Liver (tissue), 9 donors: Measurements from ENCODE around the gene RAB37. TPM values are rescaled to one million over a fixed set of nuclear protein-coding genes. Genes with fewer than 3 reads are reported as not detected.

ENCODE experiments used
- DNase-seq: peaks from one replicate; pipeline ENCODE4 v3.0.0-alpha.2; 2017; ENCODE audit warnings: low spot score
- H3K27ac ChIP-seq, 2 donors: one replicate each; pipeline ENCODE4 v1.7.0; 2013; ENCODE audit warnings: inconsistent platforms in 2 of 2, low read length in 2 of 2, control low read depth in 1 of 2, low read depth in 1 of 2, mild to moderate bottlenecking in 1 of 2
- H3K27me3 ChIP-seq, 4 donors: one replicate each; pipeline versions ENCODE4 v1.6.1 to v1.7.0; 2013; ENCODE audit warnings: low read length in 3 of 4, inconsistent platforms in 1 of 4, mild to moderate bottlenecking in 1 of 4, moderate library complexity in 1 of 4; ENCODE audit not compliant: control insufficient read depth in 4 of 4, insufficient read depth in 4 of 4
- H3K36me3 ChIP-seq, 4 donors: one replicate each; pipeline versions ENCODE4 v1.6.1 to v1.7.0; 2013; ENCODE audit warnings: low read length in 3 of 4, mild to moderate bottlenecking in 3 of 4, low read depth in 1 of 4, moderate library complexity in 1 of 4; ENCODE audit not compliant: control insufficient read depth in 4 of 4, insufficient read depth in 3 of 4
- H3K4me1 ChIP-seq, 4 donors: one replicate each; pipeline versions ENCODE4 v1.6.1 to v1.7.0; 2013; ENCODE audit warnings: low read length in 3 of 4, mild to moderate bottlenecking in 3 of 4, moderate library complexity in 1 of 4; ENCODE audit not compliant: control insufficient read depth in 4 of 4, insufficient read depth in 4 of 4
- H3K4me3 ChIP-seq, 3 donors: one replicate each; pipeline versions ENCODE4 v1.6.1 to v1.7.0; 2013; ENCODE audit warnings: low read length in 3 of 3, control low read depth in 1 of 3, low read depth in 1 of 3, mild to moderate bottlenecking in 1 of 3
- H3K9ac ChIP-seq, 2 donors: one replicate each; pipeline ENCODE4 v1.7.0; 2013; ENCODE audit warnings: low read length in 2 of 2, mild to moderate bottlenecking in 2 of 2, moderate library complexity in 2 of 2, control low read depth in 1 of 2, low read depth in 1 of 2
- H3K9me3 ChIP-seq, 4 donors: one replicate each; pipeline versions ENCODE4 v1.6.1 to v1.7.0; 2013; ENCODE audit warnings: low read length in 3 of 4; ENCODE audit not compliant: control insufficient read depth in 4 of 4
- EGR1 ChIP-seq, 2 donors: IDR thresholded peaks; 2 replicates each; pipeline ENCODE4 v1.6.1; 2016 to 2018; ENCODE audit warnings: antibody characterized with exemption in 2 of 2, low read depth in 2 of 2
- FOXA1 ChIP-seq: IDR thresholded peaks from 2 replicates; pipeline ENCODE4 v1.6.1; 2016; ENCODE audit warnings: antibody characterized with exemption
- FOXA2 ChIP-seq: IDR thresholded peaks from 2 replicates; pipeline ENCODE4 v1.6.1; 2016; ENCODE audit warnings: antibody characterized with exemption
- GABPA ChIP-seq, 2 donors: IDR thresholded peaks in 1 of 2; conservative IDR thresholded peaks in 1 of 2; 2 replicates each; pipeline ENCODE4 v1.6.1; 2016; ENCODE audit warnings: antibody characterized with exemption in 2 of 2, mild to moderate bottlenecking in 1 of 2, moderate library complexity in 1 of 2
- HNF4A ChIP-seq, 2 donors: conservative IDR thresholded peaks; 2 replicates each; pipeline ENCODE4 v1.6.1; 2016; ENCODE audit warnings: antibody characterized with exemption in 2 of 2, mild to moderate bottlenecking in 2 of 2
- HNF4G ChIP-seq: IDR thresholded peaks from 2 replicates; pipeline ENCODE4 v1.6.1; 2016; ENCODE audit warnings: antibody characterized with exemption
- JUND ChIP-seq, 2 donors: IDR thresholded peaks; 2 replicates each; pipeline ENCODE4 v1.6.1; 2016; ENCODE audit warnings: antibody characterized with exemption in 2 of 2
- MAX ChIP-seq: IDR thresholded peaks from 2 replicates; pipeline ENCODE4 v1.6.1; 2016; ENCODE audit warnings: antibody characterized with exemption
- NR2F2 ChIP-seq: IDR thresholded peaks from 2 replicates; pipeline ENCODE4 v1.6.1; 2016; ENCODE audit warnings: antibody characterized with exemption
- RAD21 ChIP-seq, 2 donors: IDR thresholded peaks; 2 replicates each; pipeline ENCODE4 v1.6.1; 2016; ENCODE audit warnings: antibody characterized with exemption in 2 of 2, mild to moderate bottlenecking in 2 of 2
- REST ChIP-seq: IDR thresholded peaks from 2 replicates; pipeline ENCODE4 v1.6.1; 2016; ENCODE audit warnings: antibody characterized with exemption, mild to moderate bottlenecking
- RXRA ChIP-seq, 2 donors: IDR thresholded peaks; 2 replicates each; pipeline ENCODE4 v1.6.1; 2017 to 2018; ENCODE audit warnings: antibody characterized with exemption in 2 of 2, mild to moderate bottlenecking in 1 of 2
- SP1 ChIP-seq: IDR thresholded peaks from 2 replicates; pipeline ENCODE4 v1.6.1; 2018; ENCODE audit warnings: antibody characterized with exemption, mild to moderate bottlenecking
- TAF1 ChIP-seq: conservative IDR thresholded peaks from 2 replicates; pipeline ENCODE4 v1.6.1; 2016; ENCODE audit warnings: antibody characterized with exemption, mild to moderate bottlenecking
- YY1 ChIP-seq: IDR thresholded peaks from 2 replicates; pipeline ENCODE4 v1.6.1; 2016; ENCODE audit warnings: antibody characterized with exemption, mild to moderate bottlenecking
- ZBTB33 ChIP-seq: IDR thresholded peaks from 2 replicates; pipeline ENCODE4 v1.6.1; 2016; ENCODE audit warnings: antibody characterized with exemption
- WGBS: extraction: QIAGEN DNeasy Blood & Tissue Kit; methylation state at CpG from one replicate; pipeline ENCODE4 v1.1.7; 2013; 5-methylcytosine and 5-hydroxymethylcytosine counted together
- polyA plus RNA-seq, 2 donors: library from polyadenylated mRNA; stranded (reverse) in 1 of 2; unstranded in 1 of 2; fragments of 200-250 nt in 1 of 2; fragments of >200 nt in 1 of 2; fragmentation: Nextera tagmentation in 1 of 2; extraction: Ambion mirVana in 1 of 2; gene quantifications; one replicate each; pipeline versions ENCODE4 v1.2.1 to v1.2.3, GENCODE V29; 2013 to 2015
- total RNA-seq, 2 donors: library from RNA; depleted of rRNA; stranded (reverse); fragments of >200 nt; gene quantifications; one replicate each; pipeline ENCODE4 v1.2.3, GENCODE V29; 2014
- TF ChIP-seq, protein P1 (sequence below): fragments of 150-350 bp; IDR thresholded peaks from 2 replicates; pipeline ENCODE4 v1.5.1; 2017; ENCODE audit warnings: improper control_type of control experiment, low read depth, low read length; ENCODE audit not compliant: missing input control
- TF ChIP-seq, protein P2 (sequence below): IDR thresholded peaks from 2 replicates; pipeline ENCODE4 v1.6.1; 2016; ENCODE audit warnings: antibody characterized with exemption
- donor health status: healthy.
- donor health status: healthy.
- donor health status: healthy.
- donor health status: healthy.
- donor health status: healthy.

Gene RAB37
- total and polyA plus RNA-seq, 4 donors = 5.1 to 8.8 (median 5.6) TPM

DNA sequence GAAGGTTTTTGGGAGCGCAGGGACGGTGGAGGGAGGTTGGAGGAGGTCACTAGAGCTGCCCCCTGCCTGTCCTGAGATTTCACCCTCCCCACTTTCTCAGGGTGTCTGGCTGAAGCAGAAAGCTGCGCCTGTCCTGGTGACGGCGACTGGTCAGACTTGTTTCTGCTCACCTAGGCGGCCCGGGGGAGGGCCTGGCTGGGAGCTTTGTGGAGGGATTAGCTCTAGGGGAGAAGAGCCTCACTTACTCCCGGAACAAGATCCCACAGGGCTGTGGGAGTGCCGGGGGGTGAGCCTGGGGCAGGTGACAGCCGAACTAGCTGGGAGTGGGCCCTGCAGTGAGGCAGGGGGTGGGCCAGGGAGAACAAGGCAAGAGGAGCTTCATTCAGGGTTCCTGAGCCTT lies 22.9 kb downstream of the RAB37 start:
- no peak for DNase-seq
- H3K9me3 ChIP-seq = no peaks in the 10 kb centered on the region
- H3K4me1 ChIP-seq = peaks cover 57 to 97% (median 89%) of the 10 kb centered on the region in 4 donors
- H3K4me3 ChIP-seq = no peak overlapping the region
- WGBS = 68% methylated on average over 10 of the region's 10 CpGs
- H3K27me3 ChIP-seq = no peaks in the 10 kb centered on the region
- TF ChIP-seq GABPA (IDR thresholded peaks at IDR 0.05 in 1 of 2, conservative IDR thresholded peaks at IDR 0.05 in 1 of 2) (no peak), RXRA (IDR thresholded peaks at IDR 0.05) (no peak), JUND (IDR thresholded peaks at IDR 0.05) (no peak), MAX (no peak), FOXA1 (no peak), RAD21 (IDR thresholded peaks at IDR 0.05) (no peak), YY1 (no peak), TAF1 (no peak), NR2F2 (no peak), FOXA2 (no peak), ZBTB33 (no peak), HNF4A (conservative IDR thresholded peaks at IDR 0.05) (no peak), SP1 (no peak), EGR1 (IDR thresholded peaks at IDR 0.05; ENCODE audit: low read depth in 2 of 2) (no peak), REST (no peak), HNF4G (no peak)
- TF ChIP-seq, protein P1, sequence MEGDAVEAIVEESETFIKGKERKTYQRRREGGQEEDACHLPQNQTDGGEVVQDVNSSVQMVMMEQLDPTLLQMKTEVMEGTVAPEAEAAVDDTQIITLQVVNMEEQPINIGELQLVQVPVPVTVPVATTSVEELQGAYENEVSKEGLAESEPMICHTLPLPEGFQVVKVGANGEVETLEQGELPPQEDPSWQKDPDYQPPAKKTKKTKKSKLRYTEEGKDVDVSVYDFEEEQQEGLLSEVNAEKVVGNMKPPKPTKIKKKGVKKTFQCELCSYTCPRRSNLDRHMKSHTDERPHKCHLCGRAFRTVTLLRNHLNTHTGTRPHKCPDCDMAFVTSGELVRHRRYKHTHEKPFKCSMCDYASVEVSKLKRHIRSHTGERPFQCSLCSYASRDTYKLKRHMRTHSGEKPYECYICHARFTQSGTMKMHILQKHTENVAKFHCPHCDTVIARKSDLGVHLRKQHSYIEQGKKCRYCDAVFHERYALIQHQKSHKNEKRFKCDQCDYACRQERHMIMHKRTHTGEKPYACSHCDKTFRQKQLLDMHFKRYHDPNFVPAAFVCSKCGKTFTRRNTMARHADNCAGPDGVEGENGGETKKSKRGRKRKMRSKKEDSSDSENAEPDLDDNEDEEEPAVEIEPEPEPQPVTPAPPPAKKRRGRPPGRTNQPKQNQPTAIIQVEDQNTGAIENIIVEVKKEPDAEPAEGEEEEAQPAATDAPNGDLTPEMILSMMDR = no peak
- TF ChIP-seq, protein P2, sequence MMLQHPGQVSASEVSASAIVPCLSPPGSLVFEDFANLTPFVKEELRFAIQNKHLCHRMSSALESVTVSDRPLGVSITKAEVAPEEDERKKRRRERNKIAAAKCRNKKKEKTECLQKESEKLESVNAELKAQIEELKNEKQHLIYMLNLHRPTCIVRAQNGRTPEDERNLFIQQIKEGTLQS = no peak
- H3K9ac ChIP-seq = no peak overlapping the region
- H3K36me3 ChIP-seq = no peaks in the 10 kb centered on the region
- peak overlapping the region; percentile 51 to 75 for H3K27ac ChIP-seq
